Measurements from ENCODE around the gene PEX16.

PEX16 gene

GRCh38 chr11:45885921-45886721 is 31.6 kb downstream of the PEX16 start:
- Histone ChIP-seq H3K27ac (ENCODE audit: low read length) (no peak overlapping the region), H3K4me1 (ENCODE audit: control insufficient read depth, insufficient read depth, low read length) (peaks cover 2% of the 10 kb centered on the region; the same call in 1 of the 2 replicates), H3K9me3 (ENCODE audit: control insufficient read depth, insufficient read depth, low read length) (no peaks in the 10 kb centered on the region), H3K27me3 (ENCODE audit: control insufficient read depth, insufficient read depth, low read length) (no peaks in the 10 kb centered on the region), H3K36me3 (ENCODE audit: control insufficient read depth, insufficient read depth, low read length) (no peaks in the 10 kb centered on the region), H3K4me3 (ENCODE audit: low read length) (peak overlapping the region; percentile 79; the same call in 1 of the 2 replicates)
- DNase-seq (ENCODE audit: low read depth, low spot score), result no peak
- no CpG with 5 or more reads among the region's 43 CpGs for WGBS (ENCODE audit: insufficient coverage, insufficient read length)

DNA sequence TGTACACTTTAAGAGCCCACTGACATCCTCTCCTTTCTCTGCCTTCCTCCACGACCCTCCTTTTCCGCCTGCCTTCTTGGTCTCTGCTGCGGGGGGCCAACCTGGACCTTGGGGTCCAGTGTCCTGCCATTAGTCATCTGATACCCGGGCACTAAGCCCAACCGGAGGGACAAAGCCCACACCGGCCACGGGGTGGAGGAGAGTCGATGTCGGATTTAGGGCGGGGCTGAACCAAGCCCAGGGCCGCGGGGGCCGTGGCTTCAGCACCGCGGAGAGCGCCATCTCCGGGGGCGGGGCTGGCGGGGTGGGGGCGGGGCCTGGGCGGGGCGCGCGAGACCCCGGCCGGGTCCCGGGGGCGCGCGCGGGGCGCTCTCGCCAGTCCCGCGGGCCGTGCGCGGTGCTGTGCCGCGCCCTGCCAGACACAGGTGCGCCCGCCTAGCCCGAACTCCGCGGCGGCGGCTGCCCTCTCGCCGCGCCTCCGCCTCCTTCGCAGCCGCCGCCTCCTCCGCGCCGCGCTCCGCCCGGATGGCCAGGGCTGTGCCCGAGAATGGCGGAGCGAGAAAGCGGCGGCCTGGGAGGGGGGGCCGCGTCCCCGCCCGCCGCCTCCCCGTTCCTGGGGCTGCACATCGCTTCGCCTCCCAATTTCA is 32.3 kb downstream of the PEX16 start, which contains the start of gene MAPK8IP1:
Gene MAPK8IP1, plus strand, starts transcription at position 378 of the 647 bp plus-strand sequence. Its CDS starts 170 bp downstream, at position 548.
- no peak for DNase-seq (ENCODE audit: low read depth, low spot score)
- Histone ChIP-seq H3K27ac (ENCODE audit: low read length) (no peak within 1 kb of the TSS), H3K9me3 (ENCODE audit: control insufficient read depth, insufficient read depth, low read length) (no peaks in the 10 kb centered on the region), H3K36me3 (ENCODE audit: control insufficient read depth, insufficient read depth, low read length) (no peaks in the 10 kb centered on the region), H3K4me1 (ENCODE audit: control insufficient read depth, insufficient read depth, low read length) (peaks cover 2% of the 10 kb centered on the region; the same call in 1 of the 2 replicates), H3K4me3 (ENCODE audit: low read length) (peak within 1 kb of the TSS; percentile 79), H3K27me3 (ENCODE audit: control insufficient read depth, insufficient read depth, low read length) (no peaks in the 10 kb centered on the region)
- no CpG with 5 or more reads among the region's 73 CpGs for WGBS (ENCODE audit: insufficient coverage, insufficient read length)

GRCh38 chr11:45884596-45885185 is 33.0 kb downstream of the PEX16 start:
- Histone ChIP-seq H3K27me3 (ENCODE audit: control insufficient read depth, insufficient read depth, low read length) (no peaks in the 10 kb centered on the region), H3K4me3 (ENCODE audit: low read length) (no peak overlapping the region), H3K36me3 (ENCODE audit: control insufficient read depth, insufficient read depth, low read length) (no peaks in the 10 kb centered on the region), H3K4me1 (ENCODE audit: control insufficient read depth, insufficient read depth, low read length) (peaks cover 2% of the 10 kb centered on the region; the same call in 1 of the 2 replicates), H3K9me3 (ENCODE audit: control insufficient read depth, insufficient read depth, low read length) (no peaks in the 10 kb centered on the region), H3K27ac (ENCODE audit: low read length) (no peak overlapping the region)
- DNase-seq (ENCODE audit: low read depth, low spot score), result no peak
- WGBS (ENCODE audit: insufficient coverage, insufficient read length), result no CpG with 5 or more reads among the region's 10 CpGs

DNA sequence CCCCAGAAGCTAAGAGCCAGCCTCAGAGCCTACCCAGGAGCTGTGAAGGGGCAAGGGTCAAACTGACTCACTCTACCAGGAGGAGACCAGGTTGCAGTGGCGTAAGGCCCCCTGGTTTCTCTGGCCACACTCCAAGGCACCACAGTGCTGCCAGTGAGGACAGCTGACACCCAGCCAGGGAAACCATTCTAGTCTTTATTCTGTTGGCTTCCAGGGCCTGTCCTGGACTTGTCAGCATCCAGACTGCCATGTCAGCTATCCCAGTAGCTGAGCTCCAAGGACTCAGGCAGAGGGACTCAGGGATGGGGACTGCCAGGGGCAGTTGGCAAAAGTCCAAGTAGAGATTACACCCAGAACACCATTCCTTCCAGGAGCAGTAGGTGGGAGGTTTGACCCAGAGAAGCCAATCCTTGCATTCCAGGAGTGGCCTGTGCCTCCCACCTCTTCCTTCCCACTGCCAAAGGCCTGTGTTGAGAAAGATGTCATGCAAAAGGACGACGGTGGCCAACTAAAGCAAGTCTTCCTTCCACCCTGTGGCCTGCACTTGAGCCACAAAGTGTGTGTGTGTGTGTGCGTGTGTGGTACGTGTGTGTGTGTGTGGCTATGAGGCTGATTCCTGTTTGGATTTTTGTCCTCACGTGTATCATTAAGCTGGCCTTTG is 35.8 kb downstream of the PEX16 start:
- no peaks in the 10 kb centered on the region for H3K27me3 ChIP-seq (ENCODE audit: control insufficient read depth, insufficient read depth, low read length)
- peaks cover 2% of the 10 kb centered on the region; the same call in 1 of the 2 replicates for H3K4me1 ChIP-seq (ENCODE audit: control insufficient read depth, insufficient read depth, low read length)
- no peaks in the 10 kb centered on the region for H3K36me3 ChIP-seq (ENCODE audit: control insufficient read depth, insufficient read depth, low read length)
- no peaks in the 10 kb centered on the region for H3K9me3 ChIP-seq (ENCODE audit: control insufficient read depth, insufficient read depth, low read length)
- no peak for DNase-seq (ENCODE audit: low read depth, low spot score)
- WGBS (ENCODE audit: insufficient coverage, insufficient read length), result no CpG with 5 or more reads among the region's 6 CpGs
- no peak overlapping the region for H3K27ac ChIP-seq (ENCODE audit: low read length)
- no peak overlapping the region for H3K4me3 ChIP-seq (ENCODE audit: low read length)

- Histone ChIP-seq H3K4me1 (ENCODE audit: control insufficient read depth, insufficient read depth, low read length) (no peaks in the 10 kb centered on the region), H3K4me3 (ENCODE audit: low read length) (no peak overlapping the region), H3K9me3 (ENCODE audit: control insufficient read depth, insufficient read depth, low read length) (no peaks in the 10 kb centered on the region), H3K27me3 (ENCODE audit: control insufficient read depth, insufficient read depth, low read length) (no peaks in the 10 kb centered on the region), H3K36me3 (ENCODE audit: control insufficient read depth, insufficient read depth, low read length) (no peaks in the 10 kb centered on the region), H3K27ac (ENCODE audit: low read length) (no peak overlapping the region)
- no CpG with 5 or more reads among the region's 15 CpGs for WGBS (ENCODE audit: insufficient coverage, insufficient read length)
- DNase-seq (ENCODE audit: low read depth, low spot score), result no peak
These were observed 36.7 kb downstream of the PEX16 start for GRCh38 chr11:45880772-45881570.

DNA sequence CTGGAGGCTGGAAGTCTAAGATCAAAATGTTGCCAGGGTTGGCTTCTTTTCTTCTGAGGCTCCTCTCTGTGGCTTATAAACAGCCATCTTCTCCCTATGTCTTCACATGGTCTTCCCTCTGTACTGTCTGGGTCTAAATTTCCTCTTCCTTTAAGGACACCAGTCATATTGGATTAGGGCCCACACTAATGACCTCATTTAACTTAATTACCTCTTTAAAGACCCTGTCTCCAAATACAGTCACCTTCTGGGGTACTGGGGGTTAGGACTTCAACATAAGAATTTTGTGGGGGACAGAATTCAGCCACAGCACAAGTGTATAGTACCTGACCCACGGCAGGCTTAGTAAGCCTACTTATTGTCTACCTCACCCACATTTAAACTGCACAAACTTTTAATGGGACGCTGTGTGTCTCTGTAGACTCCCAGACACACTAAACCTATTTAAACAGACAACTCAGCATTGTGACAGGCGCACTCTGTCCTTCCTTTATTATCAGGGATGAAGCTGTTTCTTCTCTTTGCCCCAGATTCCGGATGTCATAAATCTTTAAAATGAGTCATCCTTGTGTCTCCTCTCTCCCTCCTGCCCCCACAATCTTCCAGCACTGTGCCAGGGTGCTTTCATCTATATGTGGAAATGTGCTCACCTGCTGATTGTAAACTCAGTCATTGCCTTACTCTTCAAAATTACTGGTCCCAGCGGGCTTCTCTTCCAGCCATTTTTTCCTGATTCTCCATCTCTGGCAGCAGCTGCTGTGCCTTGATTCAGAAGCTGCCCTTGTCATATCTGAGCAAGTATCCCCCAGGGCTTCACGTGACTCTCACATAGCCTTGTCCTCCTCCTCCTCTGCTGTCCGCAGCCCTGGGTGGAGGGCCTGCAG is 37.6 kb downstream of the PEX16 start:
- no peak for DNase-seq (ENCODE audit: low read depth, low spot score)
- WGBS (ENCODE audit: insufficient coverage, insufficient read length), result no CpG with 5 or more reads among the region's 7 CpGs
- H3K36me3 ChIP-seq (ENCODE audit: control insufficient read depth, insufficient read depth, low read length), result no peaks in the 10 kb centered on the region
- no peak overlapping the region for H3K27ac ChIP-seq (ENCODE audit: low read length)
- no peak overlapping the region for H3K4me3 ChIP-seq (ENCODE audit: low read length)
- H3K27me3 ChIP-seq (ENCODE audit: control insufficient read depth, insufficient read depth, low read length), result no peaks in the 10 kb centered on the region
- H3K9me3 ChIP-seq (ENCODE audit: control insufficient read depth, insufficient read depth, low read length), result no peaks in the 10 kb centered on the region
- no peaks in the 10 kb centered on the region for H3K4me1 ChIP-seq (ENCODE audit: control insufficient read depth, insufficient read depth, low read length)

GRCh38 chr11:45877845-45878244 is 39.8 kb downstream of the PEX16 start:
- Histone ChIP-seq H3K9me3 (ENCODE audit: control insufficient read depth, insufficient read depth, low read length) (no peaks in the 10 kb centered on the region), H3K27me3 (ENCODE audit: control insufficient read depth, insufficient read depth, low read length) (no peaks in the 10 kb centered on the region), H3K4me3 (ENCODE audit: low read length) (no peak overlapping the region), H3K4me1 (ENCODE audit: control insufficient read depth, insufficient read depth, low read length) (no peaks in the 10 kb centered on the region), H3K36me3 (ENCODE audit: control insufficient read depth, insufficient read depth, low read length) (no peaks in the 10 kb centered on the region), H3K27ac (ENCODE audit: low read length) (no peak overlapping the region)
- DNase-seq (ENCODE audit: low read depth, low spot score), result no peak
- no CpG with 5 or more reads among the region's 3 CpGs for WGBS (ENCODE audit: insufficient coverage, insufficient read length)

- no peaks in the 10 kb centered on the region for H3K36me3 ChIP-seq (ENCODE audit: control insufficient read depth, insufficient read depth, low read length)
- no CpG with 5 or more reads among the region's 8 CpGs for WGBS (ENCODE audit: insufficient coverage, insufficient read length)
These were observed 40.5 kb downstream of the PEX16 start for GRCh38 chr11:45877221-45877620.

GRCh38 chr11:45876401-45876800 is 41.3 kb downstream of the PEX16 start:
- Histone ChIP-seq H3K9me3 (ENCODE audit: control insufficient read depth, insufficient read depth, low read length) (no peaks in the 10 kb centered on the region), H3K27ac (ENCODE audit: low read length) (no peak overlapping the region), H3K36me3 (ENCODE audit: control insufficient read depth, insufficient read depth, low read length) (no peaks in the 10 kb centered on the region), H3K4me3 (ENCODE audit: low read length) (no peak overlapping the region), H3K4me1 (ENCODE audit: control insufficient read depth, insufficient read depth, low read length) (no peaks in the 10 kb centered on the region), H3K27me3 (ENCODE audit: control insufficient read depth, insufficient read depth, low read length) (no peaks in the 10 kb centered on the region)
- no CpG with 5 or more reads among the region's 6 CpGs for WGBS (ENCODE audit: insufficient coverage, insufficient read length)
- no peak for DNase-seq (ENCODE audit: low read depth, low spot score)

More at GRCh38 chr11:45877221-45877620, 40.5 kb downstream of the PEX16 start:
- no peak for DNase-seq (ENCODE audit: low read depth, low spot score)
- Histone ChIP-seq H3K27me3 (ENCODE audit: control insufficient read depth, insufficient read depth, low read length) (no peaks in the 10 kb centered on the region), H3K27ac (ENCODE audit: low read length) (no peak overlapping the region), H3K9me3 (ENCODE audit: control insufficient read depth, insufficient read depth, low read length) (no peaks in the 10 kb centered on the region), H3K4me1 (ENCODE audit: control insufficient read depth, insufficient read depth, low read length) (no peaks in the 10 kb centered on the region), H3K4me3 (ENCODE audit: low read length) (no peak overlapping the region)

Data from iPS DF 6.9 (cell line).